Measurements from ENCODE around the gene ERC2. TPM values are rescaled to one million over a fixed set of nuclear protein-coding genes. Genes with fewer than 3 reads are reported as not detected.

The ERC2 gene
- total RNA-seq, 4 donors from 2014 or later = 5.3 to 8.8 (median 7.8) TPM

- DNase-seq = no peak
- H3K4me1 ChIP-seq = no peaks in the 10 kb centered on the region
- intact Hi-C loops (cut with DNase I) = no loop called here
- H3K4me3 ChIP-seq (replicated peaks in 1 of 3) = no peak overlapping the region
- no peak overlapping the region for H3K27ac ChIP-seq
- TF ChIP-seq CTCF (IDR thresholded peaks at IDR 0.05) = no peak
- TF ChIP-seq POLR2A (IDR thresholded peaks at IDR 0.05) = no peak
- H3K9me3 ChIP-seq = no peaks in the 10 kb centered on the region
- 79% methylated on average over 1 of the region's 1 CpG for WGBS, 2 donors
- no peaks in the 10 kb centered on the region for H3K36me3 ChIP-seq
- H3K27me3 ChIP-seq = no peaks in the 10 kb centered on the region
Measured at GRCh38 chr3:56459104-56459496, 9.2 kb downstream of the ERC2 start.

- Histone ChIP-seq H3K4me1 (no peaks in the 10 kb centered on the region), H3K4me3 (replicated peaks in 1 of 3) (no peak overlapping the region), H3K27ac (no peak overlapping the region), H3K9me3 (no peaks in the 10 kb centered on the region), H3K36me3 (no peaks in the 10 kb centered on the region), H3K27me3 (no peaks in the 10 kb centered on the region)
- 77 to 81% methylated on average over 12 of the region's 12 CpGs for WGBS, 2 donors
- no peak for DNase-seq
- no peak for TF ChIP-seq CTCF (IDR thresholded peaks at IDR 0.05)
- TF ChIP-seq POLR2A (IDR thresholded peaks at IDR 0.05) = no peak
- intact Hi-C loops (cut with DNase I) = no loop called here
Measured at GRCh38 chr3:56458496-56459103, 9.7 kb downstream of the ERC2 start.

GRCh38 chr3:56456117-56456516 is 12.2 kb downstream of the ERC2 start:
- no peaks in the 10 kb centered on the region for H3K9me3 ChIP-seq
- no peaks in the 10 kb centered on the region for H3K4me1 ChIP-seq
- intact Hi-C loops (cut with DNase I) = no loop called here
- no peaks in the 10 kb centered on the region for H3K36me3 ChIP-seq
- WGBS, 2 donors = 35 to 43% methylated on average over 1 of the region's 1 CpG
- no peaks in the 10 kb centered on the region for H3K27me3 ChIP-seq
- H3K27ac ChIP-seq = no peak overlapping the region
- no peak overlapping the region for H3K4me3 ChIP-seq (replicated peaks in 1 of 3)
- DNase-seq = no peak
- no peak for TF ChIP-seq POLR2A (IDR thresholded peaks at IDR 0.05)

- intact Hi-C loops (cut with DNase I) = no loop called here
- Histone ChIP-seq H3K36me3 (no peaks in the 10 kb centered on the region), H3K4me1 (no peaks in the 10 kb centered on the region), H3K27me3 (no peaks in the 10 kb centered on the region), H3K9me3 (no peaks in the 10 kb centered on the region), H3K27ac (no peak overlapping the region), H3K4me3 (replicated peaks in 1 of 3) (no peak overlapping the region)
- 40 to 58% methylated on average over 1 of the region's 1 CpG for WGBS, 2 donors
- TF ChIP-seq CTCF (IDR thresholded peaks at IDR 0.05) = no peak
- no peak for TF ChIP-seq POLR2A (IDR thresholded peaks at IDR 0.05)
- no peak for DNase-seq
Measured at GRCh38 chr3:56453011-56453410, 15.3 kb downstream of the ERC2 start.

- H3K36me3 ChIP-seq = no peaks in the 10 kb centered on the region
- no peak for DNase-seq
- no peak overlapping the region for H3K27ac ChIP-seq
- no peaks in the 10 kb centered on the region for H3K4me1 ChIP-seq
- no peak for TF ChIP-seq CTCF (IDR thresholded peaks at IDR 0.05)
- no peak for TF ChIP-seq POLR2A (IDR thresholded peaks at IDR 0.05)
- H3K27me3 ChIP-seq = no peaks in the 10 kb centered on the region
- intact Hi-C loops (cut with DNase I) = no loop called here
- H3K9me3 ChIP-seq = no peaks in the 10 kb centered on the region
- H3K4me3 ChIP-seq (replicated peaks in 1 of 3) = no peak overlapping the region
Measured at GRCh38 chr3:56452085-56452484, 16.2 kb downstream of the ERC2 start.

GRCh38 chr3:56443372-56443771 is 24.9 kb downstream of the ERC2 start:
- H3K36me3 ChIP-seq = no peaks in the 10 kb centered on the region
- 90 to 92% methylated on average over 3 of the region's 3 CpGs for WGBS, 2 donors
- H3K4me3 ChIP-seq (replicated peaks in 1 of 3) = no peak overlapping the region
- DNase-seq = no peak
- no peaks in the 10 kb centered on the region for H3K9me3 ChIP-seq
- H3K27ac ChIP-seq = no peak overlapping the region
- no peaks in the 10 kb centered on the region for H3K4me1 ChIP-seq
- no peaks in the 10 kb centered on the region for H3K27me3 ChIP-seq
- TF ChIP-seq CTCF (IDR thresholded peaks at IDR 0.05) = no peak
- no peak for TF ChIP-seq POLR2A (IDR thresholded peaks at IDR 0.05)
- intact Hi-C loops (cut with DNase I) = no loop called here
